DMS 273 (cell line): ENCODE results near the gene TMPRSS7.

Experiments used
- DNase-seq: peaks from one replicate; lab custom pipeline; 2025; ENCODE audit not compliant: unreplicated experiment; lab: John Stamatoyannopoulos, UW

TMPRSS7 gene

GRCh38 chr3:112093180-112093522, 58.6 kb downstream of the TMPRSS7 start:
- DNase-seq, result no peak

DNA sequence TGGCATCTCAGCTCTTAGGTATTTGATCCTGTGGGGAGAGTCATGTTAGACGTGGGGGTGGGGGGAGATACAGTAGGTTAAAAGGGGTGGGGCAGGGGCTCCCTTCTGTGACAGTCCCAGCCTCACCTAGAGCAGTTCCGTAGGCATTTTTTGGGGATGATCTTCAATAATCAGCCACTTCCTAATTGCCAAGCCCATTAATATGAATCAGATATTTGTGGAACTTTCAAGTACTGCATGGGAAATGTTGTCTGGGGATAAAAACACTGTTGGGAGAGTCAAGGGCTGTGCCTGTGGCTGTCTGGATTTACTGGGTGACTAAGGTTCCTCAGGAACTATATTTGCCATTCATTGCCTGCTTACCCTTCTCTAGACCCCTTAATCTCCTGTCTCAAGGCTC, 61.2 kb downstream of the TMPRSS7 start:
- no peak for DNase-seq

- no peak for DNase-seq
Observed at GRCh38 chr3:112096176-112096575, 61.6 kb downstream of the TMPRSS7 start.

- peak; percentile 86 for DNase-seq
Observed at GRCh38 chr3:112097378-112097777, 62.8 kb downstream of the TMPRSS7 start.

DNA sequence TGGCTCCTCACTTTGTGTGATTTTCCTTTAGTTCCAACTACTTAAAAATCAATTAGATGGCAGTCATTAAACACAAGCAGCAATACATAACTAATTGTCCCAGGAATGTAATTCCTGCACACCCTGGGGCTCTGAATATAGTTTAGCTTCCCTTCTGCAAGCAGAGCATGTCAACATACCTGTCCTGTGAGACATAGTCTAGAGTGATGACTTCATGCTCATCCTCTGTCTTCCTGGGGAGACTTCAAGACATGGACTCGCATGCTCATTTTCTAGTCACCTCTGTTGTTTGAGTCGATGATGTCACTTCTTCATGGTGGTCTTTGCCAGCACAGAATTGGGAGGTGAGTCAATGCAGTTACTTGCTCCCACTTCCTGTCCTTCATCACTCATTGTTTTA, 67.4 kb downstream of the TMPRSS7 start:
- no peak for DNase-seq

GRCh38 chr3:112104774-112105173, 70.2 kb downstream of the TMPRSS7 start:
- DNase-seq, result no peak

DNA sequence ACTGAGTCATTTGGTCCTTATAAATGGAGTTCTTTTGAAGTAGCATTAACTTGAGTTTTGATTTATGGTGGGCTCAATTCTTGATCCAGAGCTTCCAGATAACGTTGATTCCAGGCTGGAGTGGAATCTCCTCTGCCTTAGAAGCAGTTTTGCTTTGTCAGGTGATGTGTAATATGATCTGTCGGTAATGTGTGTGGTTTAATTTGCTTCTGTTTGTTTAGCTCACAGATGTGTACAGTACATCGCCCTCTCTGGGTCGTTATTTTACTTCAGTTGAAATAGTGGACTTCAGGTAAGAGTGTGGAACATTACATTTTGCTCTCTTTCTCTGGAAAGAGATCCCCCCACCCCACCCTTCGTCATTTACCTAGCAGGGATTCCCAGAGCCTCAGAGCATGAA, 74.8 kb downstream of the TMPRSS7 start:
- no peak for DNase-seq

DNA sequence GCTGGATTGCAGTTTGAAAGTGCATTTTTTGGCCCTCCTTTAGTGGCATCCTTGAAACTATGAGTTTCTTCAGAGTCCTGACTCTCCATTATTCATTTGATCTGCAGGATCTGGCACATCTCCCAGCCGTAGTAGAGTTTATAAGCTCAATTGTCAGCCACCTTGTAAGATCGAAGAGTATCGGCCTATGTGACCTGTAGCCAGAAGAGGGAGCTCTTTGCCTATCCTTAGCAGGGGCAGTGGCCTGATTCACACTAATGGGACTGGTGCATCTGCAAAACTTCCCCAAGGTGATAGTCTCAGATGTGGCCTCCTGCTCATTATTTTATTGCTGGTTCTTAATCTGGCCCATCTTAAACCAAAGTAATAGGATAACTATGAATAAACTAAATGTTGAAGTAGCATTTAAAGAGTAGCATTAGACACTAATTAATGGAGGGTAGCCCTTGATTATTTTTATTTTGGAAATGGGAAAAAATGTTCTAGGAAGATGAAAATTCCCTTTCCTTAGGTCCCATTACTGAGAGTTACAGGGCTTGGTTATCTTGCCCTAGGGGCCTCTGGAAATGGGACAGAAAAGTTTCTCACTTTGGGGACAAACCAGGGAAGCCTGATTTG, 77.4 kb downstream of the TMPRSS7 start:
- DNase-seq, result peak; percentile 85

DNA sequence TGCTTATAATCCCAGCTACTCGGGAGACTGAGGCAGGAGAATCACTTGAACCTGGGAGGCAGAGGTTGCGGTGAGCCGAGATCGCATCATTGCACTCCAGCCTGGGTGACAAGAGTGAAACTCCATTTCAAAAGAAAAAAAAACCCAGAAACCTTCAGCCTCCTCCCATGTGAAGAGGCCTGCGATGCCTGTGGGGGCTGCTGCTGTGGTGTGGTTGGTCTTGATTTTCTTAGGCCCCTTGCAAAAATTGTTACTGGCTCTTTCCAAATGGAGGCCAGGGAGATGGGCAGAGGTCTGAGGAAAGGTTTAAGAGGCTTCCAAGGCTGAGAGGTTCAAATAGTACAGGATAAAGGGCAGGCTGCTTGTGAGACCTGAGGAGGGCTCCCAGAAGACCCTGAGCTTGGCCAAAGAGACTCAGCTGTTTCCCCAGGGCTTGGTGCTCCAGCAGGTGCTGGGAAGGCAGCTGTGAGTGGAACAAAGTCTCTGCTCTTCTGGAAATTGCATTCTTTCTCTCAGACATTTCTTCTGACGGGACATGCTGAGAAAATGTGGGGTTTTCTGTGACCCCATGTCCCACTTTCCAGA, 80.1 kb downstream of the TMPRSS7 start:
- no peak for DNase-seq

GRCh38 chr3:112115161-112115739, 80.7 kb downstream of the TMPRSS7 start:
- DNase-seq, result no peak

DNA sequence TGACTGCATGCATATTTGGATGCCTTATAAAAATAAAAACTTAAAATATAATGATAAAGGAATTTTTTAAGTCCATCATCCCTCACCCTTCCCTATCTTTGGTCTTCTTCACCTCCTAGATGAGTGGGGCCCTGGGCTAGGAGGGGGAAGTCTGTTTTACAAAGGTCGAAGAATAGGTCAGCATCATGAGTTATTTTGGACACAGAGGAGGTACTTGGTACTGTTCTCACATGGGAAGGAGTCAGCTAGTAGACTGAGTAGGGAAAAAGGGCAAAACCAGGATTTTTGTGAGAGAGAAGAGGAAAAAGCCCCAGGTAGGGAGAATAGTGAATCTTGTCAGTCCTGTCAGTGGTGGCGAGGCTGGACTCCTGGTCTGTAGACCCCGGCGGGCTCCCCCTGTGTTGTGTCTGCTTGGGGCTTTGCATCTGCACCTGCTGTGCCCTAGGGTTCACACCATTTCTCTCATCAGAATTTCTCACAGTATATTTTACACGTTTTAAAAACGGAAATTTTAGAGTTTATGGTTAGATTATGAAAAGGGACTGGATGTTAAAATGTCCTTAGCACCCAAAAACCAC, 81.4 kb downstream of the TMPRSS7 start:
- DNase-seq, result no peak

DNA sequence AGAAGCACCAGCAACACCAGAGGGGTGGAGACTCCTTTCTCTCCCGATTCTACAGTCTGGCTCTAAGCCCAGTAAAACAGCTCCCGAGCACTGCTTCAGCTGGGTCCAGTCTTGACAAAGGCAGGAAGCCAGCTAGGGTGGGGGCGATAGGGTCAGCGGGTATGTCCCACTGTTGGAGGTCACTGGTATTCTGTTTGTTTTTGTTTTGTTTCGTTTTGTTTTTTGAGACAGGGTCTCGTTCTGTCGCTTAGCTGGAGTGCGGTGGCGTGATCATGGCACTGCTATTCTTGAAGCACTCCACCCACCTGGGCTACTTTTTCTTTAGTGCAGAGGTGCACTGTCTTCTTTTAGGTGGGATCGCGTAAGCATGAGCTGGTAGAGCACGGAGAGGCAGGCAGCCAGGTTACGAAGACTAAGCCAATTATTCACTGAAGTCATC, 82.2 kb downstream of the TMPRSS7 start:
- DNase-seq, result no peak

GRCh38 chr3:112117415-112117814, 82.9 kb downstream of the TMPRSS7 start:
- no peak for DNase-seq

- DNase-seq, result peak; percentile 17
Observed at GRCh38 chr3:112117841-112118571, 83.5 kb downstream of the TMPRSS7 start.

DNA sequence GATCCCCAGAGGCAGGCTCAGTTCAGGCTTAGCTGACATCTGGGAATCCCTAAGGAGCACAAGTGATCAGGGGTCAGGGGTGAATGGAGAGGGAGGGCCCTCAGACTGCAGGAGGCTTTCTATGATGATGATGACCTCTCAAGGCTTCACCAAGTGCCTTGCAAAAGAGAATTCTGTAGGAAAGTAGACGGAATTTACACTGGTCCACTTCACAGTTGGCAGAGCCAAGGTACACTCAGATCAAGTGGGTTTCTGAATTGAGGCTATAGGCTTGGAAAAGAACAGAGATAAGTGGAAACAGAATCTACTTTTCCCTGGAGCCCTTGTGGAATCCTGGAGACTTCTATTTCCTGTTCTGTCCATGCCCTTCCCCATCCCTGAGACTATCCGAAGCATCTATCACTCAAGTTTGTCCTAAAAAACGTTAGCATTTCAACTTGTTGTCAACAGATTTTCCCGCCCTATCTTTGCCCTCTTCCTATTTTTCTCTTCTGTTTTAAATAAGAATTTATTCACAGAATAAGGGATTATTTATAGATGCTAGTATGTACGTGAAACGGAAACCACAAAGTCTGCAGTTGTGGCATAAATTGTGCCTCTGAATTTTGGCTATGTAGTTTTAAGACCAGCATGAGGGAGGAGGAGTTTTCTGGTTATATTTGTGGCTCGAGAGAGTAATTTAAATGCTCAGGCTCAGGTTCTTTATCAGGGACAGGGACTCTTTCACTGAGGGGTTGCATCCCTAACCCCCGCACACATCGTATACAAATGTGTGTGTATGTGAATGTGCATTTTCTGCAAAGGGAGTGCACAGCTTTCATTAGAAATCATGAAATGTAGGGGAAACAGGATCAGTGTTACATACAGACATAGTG, 85.7 kb downstream of the TMPRSS7 start:
- DNase-seq, result no peak

DNA sequence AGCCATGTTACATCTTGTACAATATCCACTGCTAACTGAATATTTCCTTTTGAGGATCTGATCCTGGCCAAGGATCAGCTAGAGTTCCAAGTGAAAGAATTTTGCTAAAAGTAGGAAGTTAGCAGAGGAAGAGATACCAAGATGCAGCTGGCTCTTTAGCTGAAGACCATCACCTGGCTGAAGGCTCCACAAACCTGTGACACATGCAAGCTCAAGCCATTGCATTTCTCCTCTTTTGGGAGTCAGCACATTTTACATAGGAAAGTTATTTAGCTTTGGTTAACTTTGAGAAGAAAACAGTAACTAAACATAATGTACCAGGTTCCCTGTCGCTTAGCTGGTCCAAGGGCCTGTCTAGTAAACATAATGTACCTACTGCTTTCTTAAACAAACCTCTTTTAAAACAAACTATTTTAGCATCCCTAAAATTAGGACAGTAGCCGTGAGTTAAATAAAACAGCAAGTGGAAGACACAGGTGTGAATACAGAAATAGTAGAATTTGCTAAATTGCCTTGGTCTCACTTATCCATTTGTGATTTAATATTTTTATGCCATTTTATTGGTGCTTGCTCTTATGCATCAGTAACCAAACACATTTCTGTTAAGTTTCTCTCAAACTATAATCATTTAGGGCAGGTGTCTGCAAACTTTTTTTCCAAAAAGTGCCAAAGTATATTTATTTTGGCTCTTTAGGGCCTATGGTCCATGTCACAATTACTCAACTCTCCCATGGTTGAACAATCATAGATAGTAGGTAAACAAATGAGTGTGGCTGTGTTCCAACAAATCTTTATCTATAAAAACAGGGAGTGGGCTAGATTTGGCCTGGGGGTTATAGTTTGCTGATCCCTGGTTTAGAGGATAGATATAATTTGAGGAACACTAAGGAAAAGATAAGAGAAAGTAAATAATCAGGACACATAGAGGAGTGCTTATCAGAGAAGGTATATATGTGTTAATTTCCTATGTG, 87.3 kb downstream of the TMPRSS7 start:
- DNase-seq, result no peak

GRCh38 chr3:112122870-112123269, 88.3 kb downstream of the TMPRSS7 start:
- no peak for DNase-seq

GRCh38 chr3:112123548-112123947, 89.0 kb downstream of the TMPRSS7 start:
- no peak for DNase-seq

DNA sequence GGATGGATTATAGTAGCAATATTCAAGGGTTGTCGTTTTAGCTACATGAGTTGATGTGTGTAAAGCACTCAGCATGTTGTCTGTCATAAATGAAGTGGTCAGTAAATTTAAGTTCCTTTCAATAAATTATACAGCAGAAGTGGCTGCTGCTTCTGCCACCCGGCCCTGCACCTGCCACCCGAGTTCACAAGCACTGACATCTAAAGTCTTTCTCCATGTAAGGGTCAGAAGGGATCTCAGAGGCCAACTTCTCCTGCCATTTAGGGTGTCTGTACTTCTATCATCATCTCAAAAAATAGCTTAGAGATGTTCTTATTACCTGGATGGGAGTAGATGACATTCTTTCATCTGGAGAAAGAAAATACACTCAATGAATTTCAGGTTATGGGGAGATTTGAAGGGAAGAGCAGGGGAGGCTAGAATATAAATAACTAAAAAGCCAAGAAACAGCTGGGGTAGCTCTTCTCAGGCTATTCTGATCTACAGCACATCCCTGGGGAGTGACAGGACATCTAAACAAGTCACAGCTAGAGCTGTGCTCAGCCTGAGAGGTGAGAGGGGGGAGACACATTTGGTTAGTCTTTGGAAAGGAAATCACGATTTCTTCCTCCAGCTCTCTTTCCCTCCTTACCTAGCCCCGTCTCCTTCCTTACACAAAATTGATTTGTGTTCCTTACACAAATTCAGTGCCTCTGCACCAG, 90.5 kb downstream of the TMPRSS7 start:
- no peak for DNase-seq
